Spleen (tissue), 7 donors: ENCODE data around the gene DMRT1.

ENCODE experiments used
- POLR2A ChIP-seq, 3 donors: fragments of 450-650 bp; IDR thresholded peaks; one replicate each; pipeline ENCODE4 v1.5.1; 2017; ENCODE audit warnings: antibody characterized with exemption in 3 of 3, mild to moderate bottlenecking in 1 of 3
- POLR2AphosphoS5 ChIP-seq, 3 donors: sonication (generic); formaldehyde crosslinking; IDR thresholded peaks; one replicate each; pipeline ENCODE4 v1.5.1; 2017; ENCODE audit warnings: antibody characterized with exemption in 3 of 3
- TF ChIP-seq, protein P1 (sequence below), 11 experiments: fragments of 200-600 bp in 7 of 11; fragments of 450-650 bp in 4 of 11; sonication (generic) in 4 of 11; IDR thresholded peaks in 8 of 11; conservative IDR thresholded peaks in 3 of 11; 1 replicate in 7 of 11; 2 replicates in 4 of 11; pipeline versions ENCODE4 v1.4.0 to v1.8.0; 2016 to 2021; ENCODE audit warnings: antibody characterized with exemption in 11 of 11, inconsistent platforms in 4 of 11, mild to moderate bottlenecking in 1 of 11
- donor health status: DM: no; HTN: no; CAD: no; lungs with moderate emphysema.
- donor health status: DM: no; HTN: no; CAD: no.
- donor health status: DM: no; HTN: no; CAD: no.

DNA sequence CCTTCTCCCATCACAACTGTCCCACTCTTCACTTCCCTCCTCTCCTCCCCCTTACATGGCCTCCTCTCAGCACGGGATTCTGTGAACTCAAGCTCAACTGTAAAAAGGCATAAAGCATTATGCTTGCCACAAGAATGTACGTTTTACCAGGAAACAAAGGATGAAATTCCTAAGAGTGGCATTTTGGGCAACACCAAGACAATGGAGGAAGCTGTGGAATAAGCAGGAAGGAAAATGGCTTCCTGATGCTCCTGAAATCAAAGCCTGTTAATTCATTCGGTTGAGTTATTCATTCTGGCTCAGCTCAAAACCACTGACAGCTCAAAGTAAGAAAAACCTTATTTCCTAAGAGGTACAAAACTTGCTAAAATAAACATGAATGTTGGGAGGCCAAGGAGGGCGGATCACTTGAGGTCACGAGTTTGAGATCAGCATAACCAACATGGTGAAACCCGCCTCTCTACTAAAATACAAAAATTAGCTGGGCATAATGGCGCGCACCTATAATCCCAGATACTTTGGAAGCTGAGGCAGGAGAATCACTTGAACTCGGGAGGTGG is 40.8 kb upstream of the DMRT1 start:
- TF ChIP-seq, protein P1, sequence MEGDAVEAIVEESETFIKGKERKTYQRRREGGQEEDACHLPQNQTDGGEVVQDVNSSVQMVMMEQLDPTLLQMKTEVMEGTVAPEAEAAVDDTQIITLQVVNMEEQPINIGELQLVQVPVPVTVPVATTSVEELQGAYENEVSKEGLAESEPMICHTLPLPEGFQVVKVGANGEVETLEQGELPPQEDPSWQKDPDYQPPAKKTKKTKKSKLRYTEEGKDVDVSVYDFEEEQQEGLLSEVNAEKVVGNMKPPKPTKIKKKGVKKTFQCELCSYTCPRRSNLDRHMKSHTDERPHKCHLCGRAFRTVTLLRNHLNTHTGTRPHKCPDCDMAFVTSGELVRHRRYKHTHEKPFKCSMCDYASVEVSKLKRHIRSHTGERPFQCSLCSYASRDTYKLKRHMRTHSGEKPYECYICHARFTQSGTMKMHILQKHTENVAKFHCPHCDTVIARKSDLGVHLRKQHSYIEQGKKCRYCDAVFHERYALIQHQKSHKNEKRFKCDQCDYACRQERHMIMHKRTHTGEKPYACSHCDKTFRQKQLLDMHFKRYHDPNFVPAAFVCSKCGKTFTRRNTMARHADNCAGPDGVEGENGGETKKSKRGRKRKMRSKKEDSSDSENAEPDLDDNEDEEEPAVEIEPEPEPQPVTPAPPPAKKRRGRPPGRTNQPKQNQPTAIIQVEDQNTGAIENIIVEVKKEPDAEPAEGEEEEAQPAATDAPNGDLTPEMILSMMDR (IDR thresholded peaks at IDR 0.05 in 8 of 11, conservative IDR thresholded peaks at IDR 0.05 in 3 of 11), result no peak
- no peak for TF ChIP-seq POLR2A (IDR thresholded peaks at IDR 0.05)
- TF ChIP-seq POLR2AphosphoS5 (IDR thresholded peaks at IDR 0.05), result no peak
